Muscle of leg (tissue), 11 donors: ENCODE data around the gene PLCD3. TPM values are rescaled to one million over a fixed set of nuclear protein-coding genes. Genes with fewer than 3 reads are reported as not detected.
A peak's percentile ranks its signal among the peaks of the same experiment; 100 is the strongest.

Experiments used
- DNase-seq: peaks from one replicate; pipeline ENCODE4 v3.0.0; 2013
- H3K27ac ChIP-seq: one replicate; pipeline ENCODE4 v1.5.1; 2013; ENCODE audit warnings: mild to moderate bottlenecking, low read length, control low read depth
- H3K27me3 ChIP-seq: one replicate; pipeline ENCODE4 v1.6.1; 2013; ENCODE audit warnings: low read length; ENCODE audit not compliant: control insufficient read depth, insufficient read depth
- H3K36me3 ChIP-seq: one replicate; pipeline ENCODE4 v1.6.1; 2013; ENCODE audit warnings: low read length; ENCODE audit not compliant: control insufficient read depth, insufficient read depth
- H3K4me1 ChIP-seq: one replicate; pipeline ENCODE4 v1.6.1; 2013; ENCODE audit warnings: low read length; ENCODE audit not compliant: control insufficient read depth, insufficient read depth
- H3K4me3 ChIP-seq: one replicate; pipeline ENCODE4 v1.5.1; 2013; ENCODE audit warnings: low read length, control low read depth
- H3K9me3 ChIP-seq: replicated peaks from 2 replicates; pipeline ENCODE4 v1.6.1; 2013; ENCODE audit warnings: low read depth, low read length; ENCODE audit not compliant: control insufficient read depth
- WGBS: methylation state at CpG from one replicate; pipeline ENCODE4 v1.1.5; 2013; ENCODE audit warnings: missing lambda C conversion rate; ENCODE audit not compliant: insufficient coverage; 5-methylcytosine and 5-hydroxymethylcytosine counted together
- polyA plus RNA-seq, 8 donors: library from polyadenylated mRNA; unstranded; fragments of 120-200 nt; gene quantifications; one replicate each; pipeline versions ENCODE4 v1.2.1 to v1.2.3, GENCODE V29; 2013; ENCODE audit warnings: inconsistent platforms in 1 of 8, low replicate concordance in 1 of 8; ENCODE audit not compliant: insufficient read length in 8 of 8, insufficient read depth in 1 of 8
- total RNA-seq: library from RNA; stranded (reverse); fragments of 120-200 nt; gene quantifications from one replicate; pipeline ENCODE4 v1.2.4, GENCODE V29; 2013

PLCD3 gene
- total and polyA plus RNA-seq, 9 donors = 15.1 to 53.0 (median 39.4) TPM

- Histone ChIP-seq H3K4me3 (peak overlapping the region; percentile 45), H3K9me3 (no peaks in the 10 kb centered on the region), H3K27ac (peak overlapping the region; percentile 90), H3K4me1 (peaks cover 38% of the 10 kb centered on the region), H3K27me3 (no peaks in the 10 kb centered on the region), H3K36me3 (no peaks in the 10 kb centered on the region)
- 10% methylated on average over 60 of the region's 71 CpGs for WGBS
- DNase-seq = no peak
Measured at GRCh38 chr17:45144199-45145034, 12.1 kb upstream of the PLCD3 start.

GRCh38 chr17:45143767-45144198 is 11.5 kb upstream of the PLCD3 start:
- Histone ChIP-seq H3K36me3 (no peaks in the 10 kb centered on the region), H3K4me3 (peak overlapping the region; percentile 45), H3K27ac (peak overlapping the region; percentile 90), H3K9me3 (no peaks in the 10 kb centered on the region), H3K4me1 (peaks cover 38% of the 10 kb centered on the region), H3K27me3 (no peaks in the 10 kb centered on the region)
- 6% methylated on average over 2 of the region's 21 CpGs for WGBS
- peak; percentile 95 for DNase-seq

- Histone ChIP-seq H3K4me1 (peaks cover 38% of the 10 kb centered on the region), H3K27me3 (no peaks in the 10 kb centered on the region), H3K27ac (peak overlapping the region; percentile 90), H3K36me3 (no peaks in the 10 kb centered on the region), H3K4me3 (no peak overlapping the region), H3K9me3 (no peaks in the 10 kb centered on the region)
- no peak for DNase-seq
- WGBS = 58% methylated on average over 12 of the region's 13 CpGs
Measured at GRCh38 chr17:45143094-45143670, 10.9 kb upstream of the PLCD3 start.

GRCh38 chr17:45139533-45139920 is 7.2 kb upstream of the PLCD3 start:
- no CpG with 5 or more reads among the region's 4 CpGs for WGBS
- no peak overlapping the region for H3K4me3 ChIP-seq

GRCh38 chr17:45138911-45139532 is 6.7 kb upstream of the PLCD3 start:
- Histone ChIP-seq H3K4me3 (no peak overlapping the region), H3K4me1 (peaks cover 25% of the 10 kb centered on the region), H3K27me3 (no peaks in the 10 kb centered on the region), H3K27ac (no peak overlapping the region), H3K36me3 (peaks cover 2% of the 10 kb centered on the region), H3K9me3 (no peaks in the 10 kb centered on the region)
- WGBS = 71% methylated on average over 8 of the region's 14 CpGs
- no peak for DNase-seq

More at GRCh38 chr17:45139533-45139920, 7.2 kb upstream of the PLCD3 start:
- H3K4me1 ChIP-seq = peaks cover 29% of the 10 kb centered on the region
- no peak overlapping the region for H3K27ac ChIP-seq
- H3K9me3 ChIP-seq = no peaks in the 10 kb centered on the region
- no peak for DNase-seq
- peaks cover 2% of the 10 kb centered on the region for H3K36me3 ChIP-seq
- no peaks in the 10 kb centered on the region for H3K27me3 ChIP-seq

- Histone ChIP-seq H3K4me1 (peaks cover 21% of the 10 kb centered on the region), H3K36me3 (peaks cover 2% of the 10 kb centered on the region), H3K27ac (no peak overlapping the region), H3K4me3 (no peak overlapping the region), H3K9me3 (no peaks in the 10 kb centered on the region), H3K27me3 (no peaks in the 10 kb centered on the region)
- DNase-seq = no peak
- WGBS = 76% methylated on average over 7 of the region's 11 CpGs
Measured at GRCh38 chr17:45137561-45138305, 5.4 kb upstream of the PLCD3 start.

GRCh38 chr17:45136846-45137560 is 4.7 kb upstream of the PLCD3 start:
- H3K36me3 ChIP-seq = peaks cover 2% of the 10 kb centered on the region
- WGBS = 90% methylated on average over 3 of the region's 12 CpGs
- peaks cover 21% of the 10 kb centered on the region for H3K4me1 ChIP-seq
- H3K27ac ChIP-seq = no peak overlapping the region
- no peaks in the 10 kb centered on the region for H3K9me3 ChIP-seq
- H3K4me3 ChIP-seq = no peak overlapping the region
- no peaks in the 10 kb centered on the region for H3K27me3 ChIP-seq
- no peak for DNase-seq

- Histone ChIP-seq H3K27me3 (no peaks in the 10 kb centered on the region), H3K4me1 (peaks cover 30% of the 10 kb centered on the region), H3K36me3 (peaks cover 2% of the 10 kb centered on the region), H3K27ac (no peak overlapping the region), H3K4me3 (peak overlapping the region; percentile 63), H3K9me3 (no peaks in the 10 kb centered on the region)
- DNase-seq = no peak
- 56% methylated on average over 16 of the region's 21 CpGs for WGBS
Measured at GRCh38 chr17:45135978-45136791, 3.9 kb upstream of the PLCD3 start.
